NCI-H2107 treated with DMSO at 0.1 percent for 48 hours (cell line): Measurements from ENCODE around the gene ZNF335.
"Not testable (repeated sequence)": the region's sequence is repeated elsewhere in the genome, so short reads cannot be mapped to it uniquely, and the experiment has no call there.

Experiments used
- DNase-seq: peaks from one replicate; lab custom pipeline; 2025; ENCODE audit not compliant: unreplicated experiment; lab: John Stamatoyannopoulos, UW

Gene ZNF335

DNA sequence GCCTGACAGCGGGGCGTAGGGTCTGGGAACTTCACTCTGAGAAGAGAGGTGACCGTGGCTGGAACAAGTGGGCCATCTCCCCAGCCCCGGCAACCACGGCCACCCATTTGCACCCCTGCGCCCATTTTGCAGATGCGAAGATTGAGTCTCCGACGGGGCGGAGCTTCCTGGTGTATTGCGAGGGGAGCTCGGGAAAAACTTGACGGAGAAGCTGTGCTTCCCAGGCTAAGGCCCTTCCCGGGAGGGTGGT is 653 bp downstream of the ZNF335 start:
- DNase-seq = no peak

- no peak for DNase-seq
Observed at GRCh38 chr20:45970646-45971424, 1.2 kb downstream of the ZNF335 start.

DNA sequence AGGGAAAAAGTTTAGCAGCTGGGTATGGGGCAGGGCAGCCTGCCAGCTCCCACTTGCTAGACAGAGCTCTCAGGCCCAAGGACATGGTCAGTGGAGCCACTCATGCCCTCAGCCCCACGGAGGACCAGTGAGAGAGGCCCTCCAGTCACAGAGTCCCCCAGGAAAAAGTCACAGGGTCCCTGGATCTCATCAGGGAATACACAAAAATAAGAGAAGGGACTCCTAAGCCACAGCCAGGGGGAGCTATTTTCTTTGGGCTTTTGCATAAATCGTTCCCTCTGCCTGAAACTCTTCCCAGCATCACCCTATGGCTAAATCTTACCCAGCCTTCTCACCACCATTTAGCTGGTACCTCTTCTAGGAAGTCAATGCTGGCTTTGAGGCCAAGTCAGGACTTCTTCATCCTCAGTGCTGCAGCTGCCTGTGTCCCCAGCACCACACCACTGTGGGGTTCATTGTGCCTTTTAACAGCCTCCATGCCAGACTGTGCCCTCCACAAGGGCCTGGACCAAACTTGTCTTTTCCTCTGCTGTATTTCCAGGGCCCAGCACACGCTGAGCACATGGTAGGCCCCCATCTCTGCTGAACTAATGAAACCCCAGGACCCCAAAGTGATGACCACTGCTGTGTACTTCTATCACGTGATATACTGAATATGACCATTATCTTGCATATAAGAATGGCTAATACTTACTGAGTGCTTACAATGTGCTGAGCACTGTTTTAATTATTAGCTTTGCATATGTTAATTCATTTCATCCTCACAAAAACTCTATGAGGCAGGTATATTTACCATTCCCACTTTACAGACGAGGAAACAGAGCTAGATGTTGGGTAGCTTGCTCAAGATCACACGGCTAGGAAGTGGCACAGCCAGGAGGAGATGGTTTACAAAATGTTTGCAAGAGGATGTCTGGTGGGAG is 2.0 kb downstream of the ZNF335 start:
- DNase-seq = peak; percentile 11

DNA sequence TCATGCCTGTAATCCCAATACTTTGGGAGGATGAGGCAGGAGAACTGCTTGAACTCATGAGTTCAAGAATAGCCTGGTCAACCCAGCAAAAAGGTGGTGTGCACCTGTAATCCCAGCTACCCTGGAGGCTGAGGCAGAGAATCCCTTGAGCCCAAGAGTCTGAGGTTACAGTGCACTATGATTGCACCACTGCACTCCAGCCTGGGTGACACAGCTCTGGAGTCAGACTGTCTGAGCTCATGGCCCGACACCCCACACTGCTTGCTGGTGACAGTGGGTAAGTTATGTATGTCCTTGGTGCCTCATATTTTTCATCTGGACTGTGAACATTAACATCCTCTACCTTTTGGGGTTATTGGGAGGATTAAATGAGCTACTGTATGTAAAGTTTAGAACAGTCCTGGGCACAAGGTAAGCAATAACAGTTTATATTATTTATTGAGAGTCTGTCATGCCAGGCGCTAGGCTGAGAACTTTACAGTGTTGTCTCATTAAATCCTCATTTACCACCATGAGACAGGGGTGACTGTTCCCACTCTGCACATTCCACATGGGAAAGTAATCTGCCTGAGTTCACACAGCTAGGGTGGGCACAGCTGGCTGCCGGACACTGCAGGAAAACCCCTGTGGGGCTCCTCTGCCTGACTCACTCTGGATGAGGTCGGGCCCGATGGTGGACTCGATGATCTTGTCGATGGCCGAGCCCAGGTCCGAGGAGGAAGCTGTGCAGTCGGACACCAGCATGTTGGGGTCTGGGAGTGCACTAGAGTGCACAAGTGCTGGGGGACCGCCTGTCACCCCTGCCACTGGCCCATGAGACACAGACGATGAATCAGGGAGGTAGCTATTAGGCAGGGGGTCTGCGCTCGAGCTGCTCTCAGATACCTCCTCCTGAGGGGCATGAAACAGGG is 2.9 kb downstream of the ZNF335 start:
- no peak for DNase-seq

GRCh38 chr20:45968081-45968671 is 3.8 kb downstream of the ZNF335 start:
- no peak for DNase-seq

DNA sequence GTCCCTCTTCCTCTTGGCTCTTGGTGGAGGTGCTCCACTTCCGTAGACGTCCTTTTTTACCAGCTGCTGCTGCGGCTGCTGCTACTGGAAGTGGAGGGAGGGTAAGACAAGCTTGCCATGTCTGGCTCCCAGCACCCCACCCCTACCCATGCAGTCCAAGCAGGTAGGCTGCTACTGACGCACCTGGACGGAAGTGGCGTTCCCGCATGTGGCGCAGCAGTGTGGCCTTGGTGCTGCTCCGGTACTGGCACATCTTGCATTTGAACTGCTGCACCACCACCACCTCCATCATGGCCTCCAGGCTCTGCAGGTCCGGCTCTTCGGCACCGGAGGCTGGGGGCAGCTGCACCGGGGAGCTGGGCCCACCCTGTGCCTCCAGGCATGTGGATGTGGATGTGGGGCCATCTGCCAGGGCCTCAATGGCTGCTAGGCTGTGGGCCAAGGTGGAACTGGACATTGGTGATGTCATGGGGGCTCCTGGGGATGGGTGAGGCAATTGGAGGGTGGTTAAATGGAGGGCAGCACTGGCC is 4.4 kb downstream of the ZNF335 start:
- DNase-seq = no peak

- no peak for DNase-seq
Observed at GRCh38 chr20:45965169-45966002, 6.6 kb downstream of the ZNF335 start.

DNA sequence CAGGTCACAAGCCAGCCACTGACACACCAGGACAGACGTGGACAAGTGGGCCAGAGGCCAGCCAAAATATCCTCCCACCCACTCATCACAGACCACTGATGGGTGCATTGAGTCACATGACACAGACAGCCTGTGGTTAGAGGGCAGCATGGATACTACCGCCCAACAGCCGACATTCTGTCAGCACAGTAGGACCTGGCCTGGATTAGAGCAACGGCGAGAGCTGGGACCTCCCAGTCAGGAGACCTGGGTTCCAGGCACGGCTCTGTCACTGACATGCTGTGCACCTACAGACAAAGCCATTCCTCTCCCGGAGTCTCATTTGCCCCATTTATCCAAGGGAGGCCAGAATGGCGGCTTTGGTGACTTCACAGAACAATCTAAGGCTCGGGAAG is 8.0 kb downstream of the ZNF335 start:
- no peak for DNase-seq

- peak; percentile 49 for DNase-seq
Observed at GRCh38 chr20:45963059-45964005, 8.7 kb downstream of the ZNF335 start.

GRCh38 chr20:45962031-45962755 is 9.8 kb downstream of the ZNF335 start:
- DNase-seq = no peak

DNA sequence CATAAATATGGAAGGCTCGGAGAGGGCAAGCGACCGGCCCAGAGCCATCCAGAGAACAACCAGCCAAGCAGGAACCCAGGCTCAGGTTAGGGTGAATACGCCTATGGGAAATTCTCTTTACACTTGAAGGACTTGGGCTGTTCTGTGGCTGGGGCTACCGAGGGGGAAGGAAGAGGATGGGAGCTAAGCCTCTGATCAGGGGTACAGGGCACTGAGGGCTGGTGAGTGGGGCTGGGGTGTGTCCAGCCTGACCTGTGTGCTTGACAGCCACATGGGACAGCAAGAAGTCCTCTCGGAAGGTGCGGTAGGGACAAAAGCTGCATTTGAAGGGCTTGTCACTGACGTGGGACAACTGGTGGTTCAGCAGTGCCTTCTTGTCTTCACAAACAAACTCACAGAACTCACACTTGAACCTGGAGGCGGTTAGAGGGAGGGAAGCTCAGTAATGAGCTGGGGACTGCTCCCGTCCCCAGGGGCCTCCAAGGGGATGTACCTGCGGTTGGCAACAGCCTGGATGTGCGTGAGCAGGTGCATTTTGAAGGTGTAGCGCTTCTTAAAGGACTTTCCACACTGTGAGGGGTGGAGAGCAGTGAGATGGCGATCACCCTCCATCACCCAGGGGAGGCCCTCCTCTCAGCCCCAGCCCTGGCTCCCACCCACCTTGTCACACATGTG is 11.9 kb downstream of the ZNF335 start:
- DNase-seq = peak; percentile 11

- DNase-seq = no peak
Observed at GRCh38 chr20:45959126-45959525, 12.9 kb downstream of the ZNF335 start.

DNA sequence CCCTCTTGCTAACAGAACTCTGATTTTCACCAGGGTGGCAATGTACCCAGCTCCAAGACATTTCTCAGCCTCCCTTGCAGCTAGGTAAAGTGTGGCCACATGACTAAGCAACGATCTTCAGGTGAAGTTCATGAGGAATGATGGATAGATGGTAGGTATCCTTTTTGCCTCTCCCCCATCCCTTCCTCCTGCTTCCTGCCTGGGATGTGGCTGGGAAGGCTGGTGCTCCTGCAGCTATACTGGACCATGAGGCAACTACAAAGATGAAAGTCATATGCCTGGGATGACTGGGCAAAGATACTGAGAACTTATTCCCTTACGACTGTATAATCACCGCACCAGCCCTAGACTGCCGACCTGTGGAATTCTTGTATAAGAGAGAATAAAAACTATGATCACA is 13.4 kb downstream of the ZNF335 start:
- no peak for DNase-seq

GRCh38 chr20:45957021-45957941 is 14.7 kb downstream of the ZNF335 start:
- no peak for DNase-seq

DNA sequence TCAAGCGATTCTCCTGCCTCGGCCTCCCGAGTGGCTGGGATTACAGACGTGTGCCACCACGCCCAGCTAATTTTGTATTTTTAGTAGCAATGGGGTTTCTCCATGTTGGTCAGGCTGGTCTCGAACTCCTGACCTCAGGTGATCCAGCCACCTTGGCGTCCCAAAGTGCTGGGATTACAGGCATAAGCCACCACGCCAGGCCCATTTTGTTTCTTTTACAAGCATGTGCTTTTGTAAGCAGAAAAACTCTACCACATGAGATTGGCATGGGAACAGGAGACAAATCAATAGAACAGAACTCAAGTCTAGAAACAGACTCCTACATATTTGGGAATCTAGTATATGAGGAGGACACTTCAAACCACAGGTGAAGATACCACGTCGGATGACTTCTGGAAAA is 15.7 kb downstream of the ZNF335 start:
- DNase-seq = not testable (repeated sequence)

DNA sequence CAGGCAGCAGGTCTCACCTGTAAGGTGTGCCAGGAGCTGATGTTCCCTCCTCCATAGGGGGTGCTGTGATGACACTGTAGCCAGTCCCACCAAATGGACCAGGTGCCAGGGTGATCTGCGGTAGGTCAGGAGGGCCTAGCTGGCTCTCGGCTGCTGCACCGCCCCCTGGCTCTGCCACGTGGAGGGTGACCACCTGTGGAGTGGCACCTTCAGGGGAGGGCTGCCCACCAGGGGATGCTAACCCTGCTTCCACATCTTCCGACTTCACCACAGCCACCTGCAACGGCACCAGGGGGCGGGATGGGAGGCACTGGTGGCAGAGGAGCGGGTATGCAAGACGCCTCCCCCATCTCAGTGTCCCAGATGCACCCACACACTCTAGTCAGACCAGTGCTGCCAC is 18.3 kb downstream of the ZNF335 start:
- DNase-seq = no peak

- DNase-seq = no peak
Observed at GRCh38 chr20:45952861-45953260, 19.1 kb downstream of the ZNF335 start.
